OCI-LY3 (cell line): ENCODE measurements around the gene MXD3.

Experiments
- H2AFZ ChIP-seq: fragments of 200-600, 300-600 bp; shearing (Covaris generic); 2 replicates; pipeline ENCODE4 v1.6.0; 2014; ENCODE audit warnings: antibody characterized with exemption, low read depth, low read length
- H3K27ac ChIP-seq: fragments of 200-600, 300-600 bp; sonication (generic); 2 replicates; pipeline ENCODE4 v1.5.1; 2014; ENCODE audit warnings: mild to moderate bottlenecking, low read length, moderate library complexity, mixed read lengths
- H3K27me3 ChIP-seq: fragments of 200-600, 300-600 bp; sonication (generic); 2 replicates; pipeline ENCODE4 v1.6.1; 2014; ENCODE audit warnings: low read depth, low read length, mixed read lengths
- H3K36me3 ChIP-seq: fragments of 200-600, 300-600 bp; sonication (generic); replicated peaks from 2 replicates; pipeline ENCODE3; 2014; ENCODE audit warnings: low read depth, low read length, mixed read lengths
- H3K4me1 ChIP-seq: fragments of 300-600, 200-600 bp; sonication (generic); 2 replicates; pipeline ENCODE4 v1.6.1; 2014; ENCODE audit warnings: low read length, mixed read lengths
- H3K4me2 ChIP-seq: fragments of 200-600, 300-600 bp; sonication (generic); 2 replicates; pipeline ENCODE4 v1.6.1; 2014; ENCODE audit warnings: low read length, mixed read lengths
- H3K4me3 ChIP-seq: fragments of 300-600, 200-600 bp; sonication (generic); 2 replicates; pipeline ENCODE4 v1.5.1; 2014; ENCODE audit warnings: antibody characterized with exemption, mild to moderate bottlenecking, low read length, moderate library complexity
- H3K79me2 ChIP-seq: fragments of 300-600, 200-600 bp; shearing (Covaris generic); 2 replicates; pipeline ENCODE4 v1.6.1; 2014; ENCODE audit warnings: mild to moderate bottlenecking, low read length, mixed read lengths
- H3K9ac ChIP-seq: fragments of 300-600, 200-600 bp; shearing (Covaris generic); 2 replicates; pipeline ENCODE4 v1.6.0; 2014; ENCODE audit warnings: mild to moderate bottlenecking, low read length, moderate library complexity
- H3K9me3 ChIP-seq: fragments of 200-600, 300-600 bp; shearing (Covaris generic); 2 replicates; pipeline ENCODE4 v1.6.1; 2014; ENCODE audit warnings: low read length, mixed read lengths; ENCODE audit not compliant: insufficient read depth
- H4K20me1 ChIP-seq: fragments of 200-600, 300-600 bp; sonication (generic); 2 replicates; pipeline ENCODE4 v1.6.1; 2016; ENCODE audit warnings: low read length, mixed read lengths; ENCODE audit not compliant: insufficient read depth
- CTCF ChIP-seq: fragments of 200-600, 300-600 bp; sonication (generic); IDR thresholded peaks from 2 replicates; pipeline ENCODE4 v1.5.1; 2014; ENCODE audit warnings: antibody characterized with exemption, low read length, low read depth
- EZH2phosphoT487 ChIP-seq: fragments of 200-600 bp; shearing (Covaris generic); IDR thresholded peaks from 2 replicates; pipeline ENCODE4 v1.6.1; 2018; ENCODE audit warnings: antibody characterized with exemption, mixed run types, low read depth

MXD3 gene

GRCh38 chr5:177300951-177301350, 10.7 kb downstream of the MXD3 start:
- Histone ChIP-seq H3K4me1 (peaks cover 43% of the 10 kb centered on the region), H3K27ac (peak overlapping the region; percentile 60)

GRCh38 chr5:177300236-177300880, 11.3 kb downstream of the MXD3 start:
- Histone ChIP-seq H3K27ac (peak overlapping the region; percentile 60), H3K4me2 (peak overlapping the region; percentile 81), H2AFZ (no peak overlapping the region), H3K9ac (peak overlapping the region; percentile 2; the same call in 1 of the 2 replicates), H3K4me1 (peaks cover 41% of the 10 kb centered on the region), H3K4me3 (peak overlapping the region; percentile 27), H3K79me2 (peaks cover 23% of the 10 kb centered on the region), H3K9me3 (no peaks in the 10 kb centered on the region), H3K27me3 (no peaks in the 10 kb centered on the region), H4K20me1 (peaks cover 19% of the 10 kb centered on the region), H3K36me3 (peaks cover 29% of the 10 kb centered on the region)
- no peak for TF ChIP-seq CTCF
- no peak for TF ChIP-seq EZH2phosphoT487

More at GRCh38 chr5:177300951-177301350, 10.7 kb downstream of the MXD3 start:
- peak overlapping the region; percentile 27; the same call in 1 of the 2 replicates for H3K4me3 ChIP-seq
- TF ChIP-seq EZH2phosphoT487: no peak
- TF ChIP-seq CTCF: no peak
- H3K9me3 ChIP-seq: no peaks in the 10 kb centered on the region
- peak overlapping the region; percentile 2; the same call in 1 of the 2 replicates for H3K9ac ChIP-seq
- peaks cover 28% of the 10 kb centered on the region for H3K36me3 ChIP-seq
- peaks cover 29% of the 10 kb centered on the region for H3K79me2 ChIP-seq
- H3K27me3 ChIP-seq: no peaks in the 10 kb centered on the region
- H4K20me1 ChIP-seq: peaks cover 19% of the 10 kb centered on the region
- H3K4me2 ChIP-seq: peak overlapping the region; percentile 81
- no peak overlapping the region for H2AFZ ChIP-seq

- Histone ChIP-seq H3K4me3 (no peak overlapping the region), H4K20me1 (peaks cover 19% of the 10 kb centered on the region), H3K27ac (peak overlapping the region; percentile 60; the same call in 1 of the 2 replicates), H3K36me3 (peaks cover 35% of the 10 kb centered on the region), H3K9ac (no peak overlapping the region), H3K4me1 (peaks cover 36% of the 10 kb centered on the region), H3K4me2 (no peak overlapping the region), H3K9me3 (no peaks in the 10 kb centered on the region), H2AFZ (no peak overlapping the region), H3K27me3 (no peaks in the 10 kb centered on the region), H3K79me2 (peaks cover 16% of the 10 kb centered on the region)
- TF ChIP-seq EZH2phosphoT487 (no peak), CTCF (no peak)
Observed at GRCh38 chr5:177299697-177300096, 12.0 kb downstream of the MXD3 start.

GRCh38 chr5:177297922-177298321, 13.8 kb downstream of the MXD3 start:
- Histone ChIP-seq H3K27me3 (no peaks in the 10 kb centered on the region), H3K36me3 (peaks cover 51% of the 10 kb centered on the region), H2AFZ (no peak overlapping the region), H3K4me3 (no peak overlapping the region), H3K4me1 (peaks cover 35% of the 10 kb centered on the region), H3K4me2 (no peak overlapping the region), H3K9ac (no peak overlapping the region), H4K20me1 (peaks cover 19% of the 10 kb centered on the region), H3K9me3 (no peaks in the 10 kb centered on the region), H3K27ac (no peak overlapping the region), H3K79me2 (no peaks in the 10 kb centered on the region)
- TF ChIP-seq CTCF (no peak), EZH2phosphoT487 (no peak)
